ENCODE measurements around the gene TBXT.
"Not testable (repeated sequence)": the region's sequence is repeated elsewhere in the genome, so short reads cannot be mapped to it uniquely, and the experiment has no call there.

The TBXT gene, protein sequence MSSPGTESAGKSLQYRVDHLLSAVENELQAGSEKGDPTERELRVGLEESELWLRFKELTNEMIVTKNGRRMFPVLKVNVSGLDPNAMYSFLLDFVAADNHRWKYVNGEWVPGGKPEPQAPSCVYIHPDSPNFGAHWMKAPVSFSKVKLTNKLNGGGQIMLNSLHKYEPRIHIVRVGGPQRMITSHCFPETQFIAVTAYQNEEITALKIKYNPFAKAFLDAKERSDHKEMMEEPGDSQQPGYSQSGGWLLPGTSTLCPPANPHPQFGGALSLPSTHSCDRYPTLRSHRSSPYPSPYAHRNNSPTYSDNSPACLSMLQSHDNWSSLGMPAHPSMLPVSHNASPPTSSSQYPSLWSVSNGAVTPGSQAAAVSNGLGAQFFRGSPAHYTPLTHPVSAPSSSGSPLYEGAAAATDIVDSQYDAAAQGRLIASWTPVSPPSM

DNA sequence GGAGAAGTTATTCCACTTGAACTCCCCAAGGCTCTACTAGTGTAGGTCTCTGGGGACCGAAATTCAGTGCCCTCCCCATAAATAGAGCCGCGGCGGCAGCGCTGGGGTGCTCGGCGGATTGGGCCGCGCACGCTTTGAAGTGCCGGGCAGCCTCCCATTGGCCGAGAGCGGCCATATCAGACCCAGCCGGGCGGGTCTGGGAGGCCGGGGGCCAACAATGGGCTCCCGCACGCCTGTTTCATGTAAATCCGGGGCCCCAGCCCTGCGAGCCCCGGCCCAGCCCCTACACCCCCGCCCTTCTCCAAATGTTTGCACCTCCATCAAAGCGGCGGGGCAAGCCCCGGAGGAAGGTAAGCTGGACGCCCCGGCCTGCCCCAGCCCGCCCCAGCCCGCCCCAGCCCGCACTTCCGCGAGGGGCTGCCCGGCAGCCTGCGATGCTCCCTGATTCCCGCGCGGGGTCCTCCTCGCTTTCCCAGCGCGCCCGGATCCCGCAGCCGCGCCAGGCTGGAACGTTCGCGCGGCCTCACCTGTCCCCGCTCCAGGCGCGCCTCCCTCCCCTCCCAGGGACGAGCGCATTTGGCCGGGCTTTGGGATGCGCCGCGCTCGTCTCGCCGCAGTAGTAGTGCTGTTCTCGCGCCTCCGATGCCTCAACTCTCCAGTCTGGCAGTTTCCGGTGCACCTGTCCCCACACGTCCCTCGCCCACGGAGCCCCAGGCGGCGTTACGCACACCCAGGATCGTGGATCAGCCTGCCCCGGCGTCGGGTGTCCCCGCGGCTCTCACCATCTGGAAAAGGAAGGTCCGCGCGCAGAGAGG lies at the start of gene TBXT:
TBXT (minus strand) TSS at position 51 of the 815 bp plus-strand sequence. CDS start 260 bp downstream, outside the sequence.
- FAIRE-seq: no peak

DNA sequence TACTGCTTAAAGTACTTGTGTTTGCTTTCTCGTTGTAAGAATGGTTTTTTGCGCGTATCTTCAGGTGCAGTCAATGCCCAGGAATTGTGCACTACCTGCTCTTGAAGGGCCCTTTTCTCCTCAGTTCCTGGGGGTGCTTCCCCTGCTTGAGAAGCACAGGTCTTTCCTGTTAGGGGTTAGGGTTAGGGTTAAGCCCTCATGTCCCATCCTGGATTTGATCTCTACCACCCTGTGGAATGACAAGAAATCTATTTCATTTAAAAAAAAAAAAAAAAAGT lies 39.6 kb upstream of the TBXT start:
- FAIRE-seq: no peak

DNA sequence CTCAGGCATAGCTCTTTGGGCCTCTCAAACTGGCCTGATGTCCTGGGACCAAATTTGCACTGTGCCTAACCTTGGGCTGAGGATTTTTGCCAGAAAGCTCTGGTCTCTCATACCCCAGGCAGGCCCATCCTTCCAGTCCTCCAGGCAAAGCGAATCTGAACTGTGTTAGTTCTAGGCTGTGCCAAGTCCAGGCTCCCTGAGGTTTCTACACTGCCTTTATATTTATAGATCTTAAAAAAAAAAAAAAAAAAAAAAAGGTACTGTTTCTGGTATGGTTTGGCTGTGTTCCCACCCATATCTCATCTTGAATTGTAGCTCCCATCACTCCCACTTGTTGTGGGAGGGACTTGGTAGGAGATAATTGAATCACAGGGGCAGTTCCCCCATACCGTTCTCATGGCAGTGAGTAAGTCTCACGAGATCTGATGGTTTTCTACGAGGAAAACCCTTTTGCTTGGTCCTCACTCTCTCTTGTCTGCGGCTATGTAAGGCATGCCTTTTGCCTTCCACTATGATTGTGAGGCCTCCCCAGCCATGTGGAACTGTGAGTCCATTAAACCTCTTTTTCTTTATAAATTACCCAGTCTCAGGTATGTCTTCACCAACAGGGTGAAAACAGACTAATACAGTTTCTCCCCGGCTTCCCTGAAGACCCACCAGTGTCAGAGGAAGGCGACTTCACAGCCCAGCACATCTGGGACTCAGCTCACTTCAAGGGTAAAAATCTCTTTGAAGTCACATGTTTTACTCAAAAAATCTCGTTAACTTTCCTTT lies 39.0 kb upstream of the TBXT start:
- no peak for FAIRE-seq

DNA sequence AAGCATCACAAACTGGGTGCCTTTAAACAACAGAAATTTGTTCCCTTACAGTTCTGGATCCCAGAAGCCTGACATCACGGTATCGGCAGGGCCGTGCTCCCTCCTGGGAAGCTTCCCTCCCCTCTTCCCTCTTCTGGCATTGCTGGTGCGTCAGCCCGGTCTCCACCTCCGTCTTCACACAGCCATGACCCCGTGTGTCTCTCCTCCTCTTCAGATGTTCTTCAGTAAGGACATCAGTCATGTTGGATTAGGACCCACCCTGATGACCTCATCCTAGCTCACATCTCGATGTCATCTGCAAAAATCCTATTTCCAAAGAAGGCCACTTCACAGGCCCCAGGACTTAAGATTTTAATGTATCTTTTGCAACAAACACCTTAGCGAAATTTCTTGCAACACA lies 38.4 kb upstream of the TBXT start:
- no peak for FAIRE-seq

DNA sequence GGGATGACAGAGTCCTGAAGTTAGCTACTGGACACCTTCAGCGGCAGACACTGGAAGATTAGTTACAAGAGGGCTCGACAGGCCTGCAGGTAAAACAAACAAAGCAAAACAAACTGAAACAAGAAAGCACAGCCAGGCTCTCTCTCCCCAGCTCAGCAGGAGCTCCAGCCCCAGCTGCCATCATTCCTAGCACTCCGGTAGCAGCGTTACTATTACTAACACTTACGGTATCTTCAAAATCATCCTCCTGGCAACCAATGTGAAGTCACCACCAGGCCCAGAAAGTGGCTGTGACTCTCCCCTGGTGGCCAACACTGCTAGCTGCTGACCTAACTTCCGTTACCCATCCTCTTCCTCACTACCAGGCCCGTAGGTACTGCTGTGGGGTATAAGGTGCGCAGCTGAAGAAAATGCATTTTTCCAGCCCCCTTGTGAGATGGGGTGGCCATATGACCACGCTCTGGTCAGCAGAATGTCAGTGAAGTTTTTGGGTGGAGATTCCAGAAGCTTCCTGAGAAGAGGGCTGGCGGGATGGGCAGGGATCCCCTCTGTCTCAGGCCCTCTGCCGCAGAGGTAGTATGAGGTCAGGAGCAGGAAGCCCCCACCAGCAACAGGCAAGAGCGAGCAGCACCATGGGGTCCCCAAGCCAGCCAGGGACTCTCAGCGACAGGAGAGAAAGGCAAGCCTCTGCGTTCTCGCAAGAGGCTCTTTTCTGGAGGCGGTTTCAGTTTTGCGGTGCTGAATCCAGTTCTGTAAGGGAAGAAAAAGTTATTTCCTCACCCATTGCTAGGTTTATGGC lies 37.4 kb upstream of the TBXT start:
- no peak for FAIRE-seq

DNA sequence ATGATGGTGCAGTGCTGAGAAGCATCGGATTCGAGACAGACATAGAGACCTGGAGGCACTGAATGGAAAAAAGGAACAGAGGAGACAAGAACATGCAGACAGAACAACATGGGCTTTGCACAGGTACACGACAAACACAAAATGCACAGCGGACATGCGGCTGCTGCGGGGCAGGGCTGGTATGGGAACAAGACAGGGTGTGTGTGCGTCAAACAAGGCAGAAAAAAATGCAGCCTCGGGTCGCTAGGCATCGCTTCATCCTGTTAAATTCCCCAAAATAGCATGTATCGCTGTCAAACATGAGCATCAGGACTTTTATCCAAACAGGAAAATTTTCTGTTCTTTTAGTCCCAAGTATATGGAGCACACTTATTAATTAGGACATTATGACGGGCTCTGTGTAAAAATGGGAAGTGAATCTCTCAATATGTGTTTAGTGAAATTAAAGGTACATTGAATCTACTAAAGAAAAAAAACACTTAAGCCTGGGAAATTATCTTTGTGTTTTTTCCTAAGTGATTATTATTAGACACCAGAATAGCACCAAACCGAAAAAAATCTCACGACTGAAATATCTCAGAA lies 36.1 kb upstream of the TBXT start:
- FAIRE-seq: no peak

DNA sequence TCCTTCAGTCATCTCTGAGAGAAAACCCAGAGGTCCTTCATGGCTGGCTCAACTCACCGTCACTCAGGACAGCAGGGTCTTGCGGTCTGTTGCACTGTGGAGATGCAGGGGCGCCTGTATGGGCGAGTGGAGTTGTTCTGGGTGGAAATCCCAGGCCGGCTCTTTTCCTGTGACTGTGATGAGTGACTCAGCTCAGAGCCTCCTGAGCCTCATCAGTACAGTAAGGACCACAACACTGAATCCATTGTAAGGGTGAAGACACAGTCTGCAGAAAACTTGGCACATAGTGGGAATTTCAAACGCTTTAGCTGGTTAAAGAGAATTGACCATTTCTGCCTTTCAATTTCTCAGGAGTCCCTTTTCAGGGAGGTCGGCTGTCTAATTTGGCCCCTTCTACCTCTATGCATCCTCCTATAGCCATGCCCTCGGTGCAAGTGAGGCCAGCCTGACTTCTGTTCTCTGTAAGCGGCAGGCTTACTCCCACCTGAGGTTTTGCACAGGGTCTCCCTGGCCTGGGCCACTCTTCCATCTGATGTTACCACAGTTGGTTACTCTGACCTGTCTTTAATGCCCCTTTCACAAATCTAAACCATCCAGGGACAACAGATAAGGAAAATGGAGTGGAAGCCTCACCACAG lies 35.5 kb upstream of the TBXT start:
- no peak for FAIRE-seq

DNA sequence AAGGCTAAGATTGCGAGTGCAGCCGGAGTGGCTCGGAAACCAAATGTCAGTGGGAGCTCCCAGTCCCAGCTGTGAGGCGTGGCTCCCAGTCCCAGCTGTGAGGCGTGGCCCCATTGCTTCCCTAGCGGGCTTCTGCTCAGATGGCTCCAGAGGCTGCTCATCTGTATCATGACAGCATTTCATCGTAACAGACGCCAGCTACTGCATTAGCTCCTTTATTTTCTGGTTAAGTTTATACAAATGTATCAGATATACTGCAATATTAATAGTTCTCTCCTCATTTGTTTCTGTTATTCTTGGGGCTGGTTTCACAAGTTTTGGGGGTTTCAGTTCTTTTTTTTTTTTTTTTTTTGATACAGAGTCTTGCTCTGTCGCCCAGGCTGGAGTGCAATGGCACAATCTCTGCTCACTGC lies 34.7 kb upstream of the TBXT start:
- no peak for FAIRE-seq

DNA sequence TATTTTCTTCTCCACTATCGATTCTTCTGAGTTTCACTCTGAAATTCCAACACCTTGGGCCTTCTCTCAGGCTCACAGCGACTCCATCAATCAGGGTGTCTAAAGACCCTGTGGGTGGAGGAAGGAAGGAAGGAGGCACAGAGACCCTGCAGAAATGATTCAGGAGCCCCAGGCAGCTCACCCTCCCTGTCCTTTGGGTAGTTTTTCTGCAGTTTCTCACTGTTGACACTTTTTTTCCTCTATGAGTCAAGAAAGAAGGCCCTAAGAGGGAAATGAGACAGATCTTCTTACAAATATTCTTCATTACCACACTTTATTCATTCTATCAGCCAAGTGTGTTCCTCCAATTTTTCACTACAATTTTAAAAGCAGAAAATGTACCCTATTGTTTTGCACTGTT lies 34.2 kb upstream of the TBXT start:
- no peak for FAIRE-seq

DNA sequence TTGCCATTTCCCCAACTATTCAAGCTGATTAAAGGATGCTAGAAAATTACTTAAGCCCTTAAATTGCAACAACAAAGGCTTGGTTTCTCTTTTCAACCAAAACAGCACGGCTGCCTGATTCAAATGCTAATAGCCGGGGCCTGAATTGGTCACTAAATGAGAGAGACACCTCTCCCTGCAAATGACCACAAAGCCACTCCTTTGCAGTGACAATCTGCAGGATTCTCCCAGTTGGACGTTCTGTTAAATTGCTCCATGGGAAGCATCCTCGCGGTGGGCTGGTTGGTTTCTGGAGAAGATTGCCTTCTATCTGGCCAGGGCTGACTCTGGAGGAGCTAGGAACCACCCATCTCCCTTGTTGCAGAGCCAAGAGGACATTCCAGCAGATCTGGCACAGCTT lies 29.7 kb upstream of the TBXT start:
- no peak for FAIRE-seq

DNA sequence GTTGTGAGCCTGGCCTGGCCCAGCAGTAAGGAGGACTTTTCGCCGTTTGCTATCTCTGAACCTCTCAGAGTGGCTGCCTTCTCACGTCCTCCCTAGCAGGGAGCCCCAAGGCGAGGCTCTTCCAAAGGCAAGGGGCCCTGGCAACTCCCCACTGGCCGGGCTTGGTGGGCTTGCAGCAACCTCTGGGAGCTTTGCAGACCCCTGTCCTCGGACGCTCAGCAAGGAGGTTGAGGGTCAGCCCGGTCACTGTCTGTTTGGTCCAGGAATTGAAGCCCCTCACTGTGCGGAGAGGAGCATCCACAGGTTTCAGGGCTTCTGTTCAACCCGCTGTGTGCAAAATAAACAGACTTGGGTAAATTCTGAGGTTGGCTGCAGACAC lies 28.2 kb upstream of the TBXT start:
- no peak for FAIRE-seq

DNA sequence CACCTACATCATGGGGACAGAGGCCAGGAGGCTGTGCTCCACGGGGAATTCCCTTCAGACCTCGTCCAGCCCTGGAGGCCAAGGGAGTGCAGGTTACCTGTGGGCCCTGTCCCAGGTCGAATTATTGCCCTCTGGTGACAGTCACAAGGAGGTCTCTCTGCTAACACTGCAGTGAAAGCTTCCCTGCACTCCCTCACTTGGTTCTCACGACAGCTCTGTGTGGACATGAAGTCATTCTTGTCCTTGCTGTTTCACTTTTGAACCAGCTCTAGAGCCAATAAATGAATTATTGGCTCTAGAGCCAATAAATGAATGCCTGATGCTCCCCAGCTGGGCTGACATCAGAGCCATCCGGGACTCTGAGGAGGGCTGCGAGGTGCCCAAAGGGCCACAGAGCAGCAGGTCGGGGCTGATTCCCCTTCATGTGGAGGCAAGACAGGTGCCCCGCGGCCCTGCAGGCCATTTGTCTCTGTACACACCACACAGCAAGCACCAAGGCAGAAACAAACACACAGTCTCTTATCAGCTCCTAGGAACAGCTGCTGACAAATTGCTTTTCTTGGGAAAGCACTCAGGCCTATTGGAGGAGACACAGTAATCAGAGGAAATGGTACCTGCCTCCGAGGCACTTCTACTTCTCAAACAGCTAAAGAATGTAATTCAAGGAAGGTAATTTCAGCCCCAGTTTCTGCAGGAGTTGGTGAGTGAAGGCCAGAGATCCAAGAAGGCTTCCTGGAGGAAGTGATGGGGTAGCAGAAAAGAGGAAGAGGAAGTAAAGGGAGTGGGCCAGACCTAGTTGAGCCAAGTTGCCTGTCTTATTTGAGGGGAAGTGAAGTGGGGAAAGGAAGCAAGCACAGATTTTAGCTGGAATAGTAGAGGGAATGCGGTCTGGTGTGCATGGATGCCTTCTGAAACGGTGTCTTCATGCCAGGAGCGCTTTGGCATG lies 27.5 kb upstream of the TBXT start:
- FAIRE-seq: no peak

DNA sequence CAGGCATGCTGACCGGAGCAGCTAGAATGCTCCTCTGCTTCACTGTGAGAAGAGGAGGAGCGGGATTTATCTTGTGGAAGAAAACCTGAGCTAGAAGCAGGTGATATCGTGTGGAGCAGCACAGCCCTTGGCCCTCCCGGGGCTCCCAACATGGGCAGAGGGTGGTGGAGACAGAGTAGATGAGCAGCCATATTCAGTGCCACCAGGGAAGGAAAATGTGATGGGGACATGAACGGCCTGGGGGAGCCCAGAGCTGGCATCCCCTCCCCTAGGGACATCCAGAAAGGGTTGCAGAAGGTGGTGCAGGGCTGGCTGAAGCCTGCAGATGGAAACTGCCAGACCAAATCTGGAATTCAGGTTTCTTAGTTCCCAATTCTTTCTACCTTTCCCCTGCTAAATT lies 24.9 kb upstream of the TBXT start:
- no peak for FAIRE-seq

DNA sequence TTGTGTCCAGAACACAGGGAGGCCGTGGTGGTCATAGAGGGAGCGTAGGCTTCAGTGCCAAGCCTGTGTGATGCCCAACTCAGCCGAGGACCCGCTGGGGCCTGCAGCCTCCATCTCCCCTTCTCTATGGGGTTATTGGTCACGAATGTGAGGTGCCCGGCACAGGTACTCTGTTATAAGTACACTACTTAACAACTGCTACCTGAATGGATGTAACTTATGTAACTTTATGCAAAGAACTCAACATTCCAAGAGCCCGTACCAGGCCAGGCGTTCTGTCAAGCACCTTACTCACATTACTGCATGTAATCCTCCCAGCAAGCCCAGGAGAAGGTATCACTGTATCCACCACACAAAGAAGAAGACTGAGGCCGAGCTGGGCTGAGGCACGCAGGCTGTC lies 24.5 kb upstream of the TBXT start:
- no peak for FAIRE-seq

DNA sequence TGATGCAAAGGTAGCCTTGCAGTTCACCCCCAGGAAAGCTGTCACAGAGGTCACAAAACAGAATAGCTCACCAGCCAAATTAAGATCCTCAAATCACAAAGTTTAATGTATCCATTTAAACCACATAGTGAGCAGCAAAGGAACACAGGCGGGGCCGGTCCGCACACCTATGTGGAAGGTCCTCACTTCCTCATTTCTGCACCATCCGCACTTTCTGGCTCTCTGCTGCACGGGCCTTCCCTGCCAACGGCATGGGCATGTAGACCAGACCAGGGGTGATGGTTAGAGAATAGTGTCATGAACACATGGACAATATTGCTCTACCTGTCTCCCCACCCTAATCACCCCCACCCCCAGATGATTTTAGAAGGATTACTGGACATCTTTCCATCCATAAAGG lies 12.1 kb upstream of the TBXT start:
- no peak for FAIRE-seq

DNA sequence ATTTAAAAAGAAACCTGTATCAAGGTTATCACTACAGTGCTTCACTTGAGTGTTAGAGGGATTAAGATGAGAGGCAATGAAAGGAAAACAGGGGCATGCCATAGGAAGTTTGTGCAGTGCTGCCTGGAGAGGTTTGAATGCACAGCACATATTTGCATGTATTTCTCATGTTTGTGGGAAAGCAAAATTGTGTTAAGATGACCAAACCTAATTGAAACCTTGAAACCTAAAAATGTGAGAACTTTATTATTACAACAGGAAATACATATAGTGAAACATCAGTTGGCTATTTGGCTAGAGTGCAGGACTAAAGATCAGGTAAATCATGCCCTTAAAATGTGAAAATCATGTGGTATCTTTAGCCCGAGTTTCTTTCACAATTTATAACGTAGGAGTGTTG lies 8.5 kb upstream of the TBXT start:
- no peak for FAIRE-seq

DNA sequence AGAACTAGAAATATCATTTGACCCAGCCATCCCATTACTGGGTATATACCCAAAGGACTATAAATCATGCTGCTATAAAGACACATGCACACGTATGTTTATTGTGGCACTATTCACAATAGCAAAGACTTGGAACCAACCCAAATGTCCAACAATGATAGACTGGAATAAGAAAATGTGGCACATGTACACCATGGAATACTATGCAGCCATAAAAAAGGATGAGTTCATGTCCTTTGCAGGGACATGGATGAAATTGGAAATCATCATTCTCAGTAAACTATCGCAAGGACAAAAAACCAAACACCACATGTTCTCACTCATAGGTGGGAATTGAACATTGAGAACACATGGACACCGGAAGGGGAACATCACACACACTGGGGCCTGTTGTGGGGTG lies 7.4 kb upstream of the TBXT start:
- FAIRE-seq: not testable (repeated sequence)

DNA sequence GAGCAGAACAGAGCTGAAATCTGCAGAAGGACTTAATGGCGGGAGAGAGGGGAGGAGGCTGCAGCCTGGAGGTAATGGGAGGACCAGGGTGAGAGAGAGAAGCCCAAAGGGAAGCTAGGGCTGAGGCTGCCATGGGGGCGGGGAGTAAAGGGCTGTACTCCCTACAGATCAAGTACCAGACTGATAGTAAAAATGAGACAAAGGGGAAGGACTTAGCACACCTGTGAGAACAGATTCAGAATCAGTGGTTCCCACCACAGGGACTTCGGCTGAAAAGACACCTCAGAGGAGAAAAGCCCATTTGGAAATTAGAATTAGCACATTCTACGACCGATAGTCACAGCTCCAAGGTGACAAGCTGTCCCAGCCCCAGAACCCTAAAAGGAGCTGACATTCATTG lies 6.4 kb upstream of the TBXT start:
- FAIRE-seq: no peak

DNA sequence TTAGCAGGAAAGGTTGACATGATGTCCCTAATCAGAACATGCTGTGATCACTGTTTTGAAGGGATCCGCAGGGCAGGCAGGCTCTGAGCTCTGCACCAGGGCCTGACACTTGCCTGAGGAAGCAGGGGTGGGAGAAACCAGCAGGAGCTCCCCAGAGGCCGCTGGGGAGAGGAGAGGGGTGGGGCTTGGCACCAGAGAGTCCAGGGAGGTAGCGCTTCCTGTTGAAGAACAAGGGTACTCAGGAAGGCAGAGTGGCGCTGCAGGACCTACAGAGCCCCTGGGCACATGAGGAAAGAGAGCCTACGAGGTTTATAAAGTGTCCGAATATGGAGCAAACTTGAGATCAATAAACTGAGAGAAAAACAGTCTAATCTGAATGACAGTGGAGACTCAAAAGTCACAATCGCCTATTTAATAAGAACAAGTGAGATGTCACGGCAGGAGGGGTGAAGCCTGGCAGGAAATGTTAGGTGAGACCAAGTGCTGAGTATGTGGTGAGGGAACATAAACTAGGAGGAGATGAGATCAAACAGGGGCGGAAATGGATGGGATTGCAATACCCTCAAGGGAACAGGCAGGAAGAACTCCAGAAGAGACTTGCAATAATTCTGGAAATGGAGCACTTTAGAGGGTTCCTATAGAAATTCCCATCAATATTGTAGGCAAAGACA lies 5.8 kb upstream of the TBXT start:
- FAIRE-seq: no peak

DNA sequence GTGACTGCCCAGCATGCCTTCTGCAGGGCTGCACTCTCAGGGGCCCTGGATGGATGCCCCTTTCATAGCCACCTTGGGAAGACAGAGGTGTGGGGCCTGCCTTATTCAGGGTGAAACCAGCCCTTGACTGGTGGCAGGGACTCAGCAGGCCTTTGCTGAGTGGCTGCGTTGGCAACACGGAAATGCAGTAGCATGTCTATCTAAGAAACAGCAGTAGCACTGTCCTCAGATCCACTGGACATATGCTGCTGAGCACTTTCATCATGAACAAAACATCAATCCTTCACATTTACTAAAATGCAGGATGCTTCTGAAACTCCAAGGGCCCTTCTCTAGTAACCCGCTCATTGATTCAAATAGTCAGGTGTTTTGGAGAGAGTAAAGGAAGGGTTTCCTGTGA lies 4.9 kb upstream of the TBXT start:
- no peak for FAIRE-seq

Measured in colon (tissue), 2 donors.